Subcutaneous adipose tissue (tissue), 4 donors: ENCODE results near the gene TIMP3. TPM values are rescaled to one million over a fixed set of nuclear protein-coding genes. Genes with fewer than 3 reads are reported as not detected.

Experiments
- CTCF ChIP-seq: fragments of 450-650 bp; IDR thresholded peaks from one replicate; pipeline ENCODE4 v1.5.1; 2016; ENCODE audit warnings: low read depth, mild to moderate bottlenecking, control low read depth, antibody characterized with exemption, moderate library complexity
- total RNA-seq, 4 donors: library from RNA; depleted of rRNA; stranded (reverse); fragments of >200 nt; gene quantifications; one replicate each; pipeline ENCODE4 v1.1.0, GENCODE V29; 2016

Gene TIMP3
- total RNA-seq, 4 donors from 2014 or later, result 273 to 1,550 (median 1,225) TPM

DNA sequence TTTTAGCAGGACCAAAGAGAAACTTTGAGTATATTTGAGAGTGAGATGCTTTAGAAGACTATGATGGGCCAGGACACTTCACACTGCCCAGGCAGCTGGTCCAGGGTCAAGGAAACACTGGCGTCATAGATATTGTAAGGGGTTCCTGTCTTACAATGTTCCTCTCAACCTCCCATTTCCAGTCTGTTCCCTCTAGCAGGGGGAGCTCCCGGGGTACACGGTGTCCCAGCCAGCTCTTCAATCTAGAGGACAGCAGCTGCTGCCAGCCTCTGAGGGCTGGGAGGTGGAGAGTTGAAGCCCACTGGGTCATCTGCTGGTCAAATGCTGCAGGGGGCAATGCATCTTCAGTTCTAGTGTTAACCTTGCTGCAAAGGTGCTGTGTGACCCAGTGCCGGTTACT is 40.7 kb upstream of the TIMP3 start:
- TF ChIP-seq CTCF, result no peak

GRCh38 chr22:32761251-32761903 is 40.1 kb upstream of the TIMP3 start:
- no peak for TF ChIP-seq CTCF

GRCh38 chr22:32764330-32765131 is 37.0 kb upstream of the TIMP3 start:
- TF ChIP-seq CTCF, result no peak

GRCh38 chr22:32765132-32765618 is 36.3 kb upstream of the TIMP3 start:
- no peak for TF ChIP-seq CTCF

GRCh38 chr22:32771756-32772155 is 29.7 kb upstream of the TIMP3 start:
- TF ChIP-seq CTCF, result no peak

GRCh38 chr22:32775957-32776356 is 25.5 kb upstream of the TIMP3 start:
- TF ChIP-seq CTCF, result no peak

GRCh38 chr22:32776397-32776796 is 25.1 kb upstream of the TIMP3 start:
- TF ChIP-seq CTCF, result no peak
